8988T (cell line): Measurements from ENCODE around the gene MRGPRG.
A peak's percentile ranks its signal among the peaks of the same experiment; 100 is the strongest.

Source experiments
- DNase-seq: peaks from one replicate; pipeline ENCODE4 v3.0.0; 2011

The MRGPRG gene

GRCh38 chr11:3194016-3194816 lies 24.4 kb downstream of the MRGPRG start:
- DNase-seq = peak; percentile 24

- peak; percentile 6 for DNase-seq
Measured at GRCh38 chr11:3193373-3194015, 25.1 kb downstream of the MRGPRG start.

GRCh38 chr11:3192511-3193372 lies 25.9 kb downstream of the MRGPRG start:
- peak; percentile 23 for DNase-seq

DNA sequence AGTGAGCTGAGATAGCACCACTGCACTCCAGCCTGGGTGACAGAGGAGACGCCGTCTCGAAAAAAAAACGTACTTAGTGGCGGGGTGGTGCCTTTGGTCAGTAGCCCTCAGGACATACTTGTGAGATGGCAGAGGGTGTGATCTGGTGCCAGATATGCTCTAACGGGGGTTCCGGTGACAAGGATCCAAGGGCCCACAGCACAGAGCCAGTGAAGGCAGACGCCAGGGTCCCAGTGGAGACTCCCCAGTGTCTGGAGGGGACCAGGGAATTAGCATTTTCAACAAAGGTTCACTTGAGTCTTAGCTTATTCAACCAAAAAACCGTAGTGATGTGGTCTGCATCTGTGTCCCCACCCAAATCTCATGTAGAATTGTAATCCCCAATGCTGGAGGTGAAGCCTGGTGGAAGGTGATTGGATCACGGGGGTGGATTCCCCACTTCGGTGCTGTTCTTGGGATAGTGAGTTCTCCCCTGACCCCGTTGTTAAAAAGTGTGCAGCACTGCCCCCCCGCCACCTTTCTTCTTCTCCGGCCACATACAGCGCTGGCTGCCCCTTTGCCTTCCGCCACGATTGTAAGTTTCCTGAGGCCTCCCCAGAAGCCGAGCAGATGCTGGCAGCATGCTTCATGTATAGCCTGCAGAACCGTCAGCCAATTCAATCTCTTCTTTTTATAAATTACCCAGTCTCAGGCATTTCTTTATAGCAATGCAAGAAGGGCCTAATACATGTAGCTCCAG lies 26.9 kb downstream of the MRGPRG start:
- no peak for DNase-seq

DNA sequence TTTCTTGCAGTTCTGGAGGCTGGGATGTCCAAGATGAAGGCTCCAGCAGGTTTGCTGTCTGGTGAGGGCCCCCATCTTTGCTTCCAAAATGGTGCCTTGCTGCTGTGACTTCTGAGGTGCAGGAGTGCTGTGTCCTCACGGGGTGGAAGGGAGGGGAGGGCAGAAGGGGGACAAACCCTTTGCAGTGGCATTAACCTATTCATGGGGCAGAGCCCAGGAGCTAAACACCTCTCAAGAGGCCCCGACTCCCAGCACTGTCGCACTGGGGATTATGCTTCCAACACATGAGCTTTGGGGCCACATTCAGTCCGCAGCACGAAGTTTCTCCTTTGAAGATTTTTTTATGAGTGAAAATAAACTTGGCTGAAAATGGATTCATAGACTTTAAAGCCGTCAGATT lies 28.0 kb downstream of the MRGPRG start:
- DNase-seq = peak; percentile 4

DNA sequence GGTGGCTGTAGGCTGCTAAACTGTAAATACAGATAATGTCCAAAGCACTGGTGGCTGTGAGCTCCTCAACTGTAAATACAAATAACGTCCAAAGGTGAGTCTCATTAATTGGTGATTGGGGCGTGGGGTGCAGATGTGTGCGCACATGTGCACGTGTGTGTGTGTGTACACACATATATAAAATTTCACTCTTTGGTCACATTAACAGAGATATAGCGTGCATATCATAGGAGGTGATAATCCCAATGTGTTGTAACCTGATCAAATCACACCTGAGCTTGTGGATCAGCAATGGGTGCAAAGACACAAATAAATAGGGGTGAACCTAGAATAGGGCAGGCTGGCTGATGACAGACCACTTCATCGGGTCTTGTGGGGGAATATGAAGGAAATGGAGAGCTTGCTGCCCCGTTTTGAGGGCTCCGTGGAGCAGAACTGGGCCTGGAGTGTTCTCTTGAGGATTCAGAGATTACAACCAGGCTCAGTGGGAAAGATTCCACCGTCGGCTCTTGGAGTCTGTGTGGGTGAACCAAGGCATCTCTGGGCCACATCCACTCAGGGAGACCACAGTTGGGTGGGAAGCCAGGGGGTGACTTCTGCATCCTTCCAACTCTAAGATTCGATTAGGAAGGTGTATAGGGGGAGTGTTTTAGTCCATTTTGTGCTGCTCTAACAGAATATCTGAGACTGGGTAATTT lies 28.6 kb downstream of the MRGPRG start:
- peak; percentile 14 for DNase-seq

- peak; percentile 15 for DNase-seq
Measured at GRCh38 chr11:3189196-3189843, 29.3 kb downstream of the MRGPRG start.

DNA sequence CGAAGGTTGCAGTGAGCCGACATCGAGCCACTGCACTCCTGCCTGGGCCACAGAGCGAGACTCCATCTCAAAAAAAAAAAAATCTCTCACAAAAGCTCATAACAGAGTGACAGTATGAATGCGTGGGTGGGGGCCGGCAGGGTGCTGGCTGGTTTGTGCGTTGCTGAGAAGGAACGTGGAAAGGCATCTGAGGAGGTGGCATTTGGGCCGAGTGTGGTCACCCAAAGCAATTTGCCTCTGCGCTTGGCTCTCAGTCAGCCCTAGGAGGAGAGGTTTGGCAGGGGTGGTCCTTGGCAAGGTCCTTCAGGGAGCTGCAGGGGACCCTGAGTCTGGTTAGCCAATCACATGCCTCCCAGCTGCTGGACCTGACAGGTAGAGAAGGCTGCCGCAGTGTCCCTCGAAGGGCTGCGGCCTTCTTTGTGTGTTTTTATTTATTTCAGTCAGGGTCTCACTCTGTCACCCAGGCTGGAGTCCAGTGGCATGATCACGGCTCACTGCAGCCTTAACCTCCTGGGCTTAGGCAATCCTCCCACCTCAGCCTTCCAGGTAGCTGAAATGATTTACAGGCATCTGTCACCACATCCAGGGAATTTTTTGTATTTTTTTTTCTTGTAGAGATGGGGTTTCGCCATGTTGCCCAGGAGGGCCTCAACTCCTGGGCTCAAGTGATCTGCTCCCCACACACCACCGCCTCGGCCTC lies 30.0 kb downstream of the MRGPRG start:
- DNase-seq = peak; percentile 7

DNA sequence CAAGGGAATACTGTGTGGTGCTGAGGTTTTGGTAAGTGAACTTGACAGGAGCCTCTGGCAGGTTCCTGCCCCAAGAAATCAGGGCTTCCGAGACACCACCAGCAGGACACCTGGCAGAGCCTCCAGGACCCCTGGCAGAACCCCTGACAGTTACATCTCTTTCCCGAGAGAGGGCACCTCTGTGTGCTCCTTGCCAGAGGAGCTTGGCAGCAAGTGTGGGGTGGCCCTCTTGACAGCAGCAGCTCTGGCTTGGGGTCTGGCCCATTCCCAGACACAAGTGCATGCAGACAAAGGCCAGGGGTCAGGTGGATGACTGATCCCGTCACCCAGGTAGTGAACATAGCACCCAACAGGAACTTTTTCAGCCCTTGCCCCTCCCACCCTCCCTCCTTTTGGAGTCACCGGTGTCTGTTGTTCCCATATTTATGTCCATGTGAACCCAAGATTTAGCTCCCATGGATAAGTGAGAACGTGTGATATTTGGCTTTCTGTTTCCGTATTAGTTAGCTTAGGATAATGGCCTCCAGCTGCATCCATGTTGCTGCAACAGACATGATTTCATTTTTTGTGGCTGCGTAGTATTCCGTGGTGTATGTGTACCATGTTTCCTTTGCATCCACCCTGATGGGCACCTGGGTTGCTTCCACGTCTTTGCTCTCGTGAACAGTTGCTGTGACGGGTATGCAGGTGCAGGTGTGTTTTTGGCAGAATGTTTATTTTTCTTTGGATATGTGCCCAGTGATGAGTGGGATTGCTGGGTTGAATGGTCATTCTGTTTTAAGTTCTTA lies 32.3 kb downstream of the MRGPRG start:
- peak; percentile 3 for DNase-seq

GRCh38 chr11:3184732-3185347 lies 33.8 kb downstream of the MRGPRG start:
- DNase-seq = no peak

- DNase-seq = peak; percentile 5
Measured at GRCh38 chr11:3183523-3183922, 35.1 kb downstream of the MRGPRG start.

DNA sequence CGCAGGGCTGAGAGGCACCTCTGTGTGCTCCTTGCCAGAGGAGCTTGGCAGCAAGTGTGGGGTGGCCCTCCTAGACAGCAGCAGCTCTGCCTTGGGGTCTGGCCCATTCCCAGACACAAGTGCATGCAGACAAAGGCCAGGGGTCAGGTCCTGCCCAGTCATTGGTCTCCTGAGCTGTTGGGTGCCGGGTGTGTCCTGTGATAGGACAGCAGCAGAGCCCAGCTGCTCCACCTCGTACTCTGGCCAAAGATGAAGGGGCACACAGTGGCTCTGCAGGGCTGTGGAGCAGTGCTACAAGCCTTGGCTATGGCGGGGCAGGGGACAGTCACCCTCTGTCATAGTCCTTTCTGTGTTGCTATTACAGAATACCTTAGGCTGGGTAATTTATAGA lies 36.2 kb downstream of the MRGPRG start:
- DNase-seq = no peak

GRCh38 chr11:3181725-3182461 lies 36.7 kb downstream of the MRGPRG start:
- peak; percentile 5 for DNase-seq

GRCh38 chr11:3180869-3181268 lies 37.7 kb downstream of the MRGPRG start:
- no peak for DNase-seq

- DNase-seq = no peak
Measured at GRCh38 chr11:3178349-3178748, 40.3 kb downstream of the MRGPRG start.

DNA sequence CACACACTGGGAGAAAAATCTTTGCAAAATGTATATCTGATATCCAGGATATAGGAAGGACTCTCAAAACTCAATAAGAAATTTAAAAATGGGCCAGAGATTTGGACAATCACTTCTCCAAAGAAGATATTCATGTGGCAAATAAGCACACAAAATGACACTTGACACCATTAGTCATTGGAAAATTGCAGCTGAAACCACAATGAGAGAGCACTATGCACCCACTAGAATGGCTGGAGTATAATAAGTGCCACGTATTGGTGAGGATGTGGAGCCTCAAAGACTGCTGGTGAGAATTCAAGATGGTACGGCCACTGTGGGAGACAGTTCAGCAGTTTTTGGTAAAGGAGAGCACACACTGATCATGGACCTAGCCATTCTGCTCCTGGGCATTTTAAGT lies 40.7 kb downstream of the MRGPRG start:
- DNase-seq = no peak

GRCh38 chr11:3176487-3176886 lies 42.1 kb downstream of the MRGPRG start:
- no peak for DNase-seq

DNA sequence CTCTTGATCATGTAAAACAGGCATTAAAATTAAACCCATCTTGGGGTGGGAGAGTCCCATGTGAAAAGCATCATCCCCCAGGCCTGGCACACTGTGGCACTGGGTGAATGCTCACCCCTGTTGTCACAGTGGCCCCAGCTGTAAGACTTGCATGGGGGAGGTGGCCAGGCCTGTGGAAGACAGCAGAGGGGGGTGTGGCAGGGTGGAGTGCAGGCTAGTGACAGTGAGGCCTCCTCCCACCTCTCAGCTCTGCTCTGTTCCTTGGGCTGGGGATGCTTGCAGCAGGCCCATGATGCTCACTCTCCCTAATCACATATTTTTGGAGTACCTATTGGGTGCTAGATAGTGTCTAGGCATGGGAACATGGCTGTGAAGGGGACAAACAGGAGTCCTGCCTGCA lies 43.4 kb downstream of the MRGPRG start:
- no peak for DNase-seq

GRCh38 chr11:3174387-3174786 lies 44.2 kb downstream of the MRGPRG start:
- DNase-seq = no peak
